Heart right ventricle (tissue), 16 donors: ENCODE measurements around the gene MARCKSL1. TPM values are rescaled to one million over a fixed set of nuclear protein-coding genes. Genes with fewer than 3 reads are reported as not detected.

Experiments used
- ATAC-seq, 8 donors: fragments of 200-7000 bp; cut with Tn5 transposase; one replicate each; pipeline ENCODE4 v1.9.1; 2020; ENCODE audit warnings: mild to moderate bottlenecking in 8 of 8, moderate library complexity in 8 of 8, moderate number of reproducible peaks in 1 of 8
- DNase-seq, 2 donors: peaks; one replicate each; pipeline ENCODE4 v3.0.0-alpha.2; 2020
- H3K27ac ChIP-seq, 10 donors: fragments of 200-600 bp; sonication (generic) in 2 of 10; one replicate each; pipeline versions ENCODE4 v1.5.0 to v1.8.0; 2020 to 2022; ENCODE audit warnings: mild to moderate bottlenecking in 3 of 10
- H3K27me3 ChIP-seq, 7 donors: fragments of 200-600 bp; one replicate each; pipeline ENCODE4 v1.8.0; 2021 to 2022; ENCODE audit warnings: mild to moderate bottlenecking in 2 of 7
- H3K36me3 ChIP-seq, 9 donors: fragments of 200-600 bp; sonication (generic) in 1 of 9; one replicate each; pipeline versions ENCODE4 v1.5.0 to v1.8.0; 2020 to 2022; ENCODE audit warnings: mild to moderate bottlenecking in 2 of 9
- H3K4me1 ChIP-seq, 9 donors: fragments of 200-600 bp; sonication (generic) in 1 of 9; one replicate each; pipeline versions ENCODE4 v1.5.0 to v1.8.0; 2020 to 2022; ENCODE audit warnings: mild to moderate bottlenecking in 4 of 9
- H3K4me3 ChIP-seq, 10 donors: fragments of 200-600 bp; sonication (generic) in 2 of 10; one replicate each; pipeline versions ENCODE4 v1.5.0 to v1.8.0; 2020 to 2022; ENCODE audit warnings: mild to moderate bottlenecking in 7 of 10, moderate library complexity in 2 of 10
- H3K9me3 ChIP-seq, 11 donors: fragments of 200-600 bp in 10 of 11; sonication (generic) in 2 of 11; one replicate each; pipeline versions ENCODE4 v1.5.0 to v1.8.0; 2013 to 2022; ENCODE audit warnings: mild to moderate bottlenecking in 2 of 11, control low read depth in 1 of 11, moderate library complexity in 1 of 11
- CTCF ChIP-seq, 9 donors: fragments of 200-600 bp; sonication (generic) in 2 of 9; IDR thresholded peaks; one replicate each; pipeline versions ENCODE4 v1.5.0 to v1.8.0; 2021 to 2022; ENCODE audit warnings: antibody characterized with exemption in 9 of 9, mild to moderate bottlenecking in 5 of 9, moderate library complexity in 1 of 9
- WGBS, 2 donors: extraction: QIAGEN DNeasy Blood & Tissue Kit; methylation state at CpG; one replicate each; pipeline ENCODE4 v1.1.7; 2013; ENCODE audit warnings: inconsistent platforms in 1 of 2; 5-methylcytosine and 5-hydroxymethylcytosine counted together
- intact Hi-C, 10 donors: fragments of 100-400 bp; cut with DNase I; formaldehyde crosslinking; loops; one replicate each; pipeline versions ENCODE4 v1.11.1 to v1.14.2; 2022
- polyA plus RNA-seq, 2 donors: library from polyadenylated mRNA; stranded (reverse); fragments of 200-250 nt; gene quantifications; one replicate each; pipeline ENCODE4 v1.2.3, GENCODE V29; 2013
- total RNA-seq, 10 donors: library from RNA; stranded (reverse); fragmentation: NEBNext Ultra II Directional in 3 of 10; extraction: Animal tissue kit (Norgen Biotek cat#: 25700) in 3 of 10; gene quantifications; one replicate each; pipeline versions ENCODE4 v1.2.1 to v1.2.4, GENCODE V29; 2021 to 2023
- donor health status: Arrhythmogenic right ventricular cardiomyopathy.
- donor health status: ischemic (EF 13 %, LVEDD 7.1; RV severe dilation, severe dysfunction).
- donor health status: healthy with polysubstance abuse.
- donor health status: DM: no; HTN: yes; CAD: no.
- donor health status: DM: no; HTN: no; CAD: no.
- donor health status: ischemic (EF 25% LVEDD 6.9; RV normal size, moderate dysfunction).
- donor health status: ischemic (EF 25% LVEDD 5.7; RV mildly dilated, moderate dysfunction).
- donor health status: healthy.
- donor health status: DM: yes; HTN: yes; CAD: no.
- donor health status: Ischemic cardiomyopathy.
- donor health status: ischemic (EF 35%, LVEDD 5.7; RV mildly dilated, moderate dysfunction).
- donor health status: nonischemic (EF 11% LVEDD 7.7; RV severe dilation, severe dysfunction).
- donor health status: DM: yes; HTN: yes; CAD: no.
- donor health status: PGD.
- donor health status: ischemic (EF 29% LVEDD 5.4; RV normal size, mild dysfunction).
- donor health status: nonischemic (EF 23%, LVEDD 6.1; RV moderate dilation, normal function).

MARCKSL1 gene
- total and polyA plus RNA-seq, 12 donors: 6.3 to 61.1 (median 16.2) TPM

- intact Hi-C loops: loop anchor here in 1 of 10 donors (5.0 kb wide), 1 partner anchor 41 kb away; the partner anchor contains the start of gene BSDC1
- ATAC-seq (peak; percentile 57 to 84 (median 76)), DNase-seq (peak in 1 of 2 donors; percentile 81)
- Histone ChIP-seq H3K4me1 (peaks cover 11 to 70% (median 54%) of the 10 kb centered on the region in 9 donors), H3K27me3 (peaks cover 0 to 10% (median 0%) of the 10 kb centered on the region in 7 donors), H3K27ac (peak overlapping the region; percentile 85 to 98 (median 95)), H3K9me3 (no peaks in the 10 kb centered on the region), H3K36me3 (peaks cover 0 to 2% (median 0%) of the 10 kb centered on the region in 9 donors), H3K4me3 (peak overlapping the region in 9 of 10 donors; percentile 57 to 84 (median 75))
- peak; percentile 45 to 83 (median 65) for TF ChIP-seq CTCF (IDR thresholded peaks at IDR 0.05)
- WGBS, 2 donors: 20 to 24% methylated on average over 25 to 28 of the region's 28 CpGs
Observed at GRCh38 chr1:32350785-32351398, 14.9 kb upstream of the MARCKSL1 start.

GRCh38 chr1:32349211-32349708 lies 13.2 kb upstream of the MARCKSL1 start:
- ATAC-seq (peak in 5 of 8 donors; percentile 1 to 20 (median 5)), DNase-seq (peak; percentile 66 to 72)
- TF ChIP-seq CTCF (IDR thresholded peaks at IDR 0.05): no peak
- Histone ChIP-seq H3K27me3 (peaks cover 0 to 11% (median 0%) of the 10 kb centered on the region in 7 donors), H3K36me3 (no peaks in the 10 kb centered on the region), H3K9me3 (no peaks in the 10 kb centered on the region), H3K27ac (peak overlapping the region in 8 of 10 donors; percentile 47 to 98 (median 62)), H3K4me3 (no peak overlapping the region), H3K4me1 (peaks cover 11 to 68% (median 54%) of the 10 kb centered on the region in 9 donors)
- WGBS, 2 donors: 45 to 54% methylated on average over 8 of the region's 8 CpGs
- intact Hi-C loops: no loop called here

- TF ChIP-seq CTCF (IDR thresholded peaks at IDR 0.05): no peak
- intact Hi-C loops: no loop called here
- 84 to 87% methylated on average over 9 of the region's 9 CpGs for whole genome bisulfite sequencing, 2 donors
- ATAC-seq: no peak
- Histone ChIP-seq H3K36me3 (no peaks in the 10 kb centered on the region), H3K27me3 (peaks cover 0 to 11% (median 0%) of the 10 kb centered on the region in 7 donors), H3K9me3 (no peaks in the 10 kb centered on the region), H3K27ac (no peak overlapping the region), H3K4me1 (peaks cover 0 to 48% (median 34%) of the 10 kb centered on the region in 9 donors), H3K4me3 (no peak overlapping the region)
- no peak for DNase-seq
Observed at GRCh38 chr1:32346532-32347157, 10.6 kb upstream of the MARCKSL1 start.

GRCh38 chr1:32345289-32345827 lies 9.3 kb upstream of the MARCKSL1 start:
- peaks cover 0 to 42% (median 28%) of the 10 kb centered on the region in 9 donors for H3K4me1 ChIP-seq
- no peaks in the 10 kb centered on the region for H3K36me3 ChIP-seq
- H3K27me3 ChIP-seq: peaks cover 0 to 11% (median 0%) of the 10 kb centered on the region in 7 donors
- peak overlapping the region in 1 of 10 donors; percentile 22 for H3K27ac ChIP-seq
- H3K4me3 ChIP-seq: no peak overlapping the region
- intact Hi-C loops: no loop called here
- no peak for DNase-seq
- 32 to 33% methylated on average over 8 of the region's 8 CpGs for WGBS, 2 donors
- ATAC-seq: peak in 2 of 8 donors; percentile 20 to 23
- TF ChIP-seq CTCF (IDR thresholded peaks at IDR 0.05): no peak
- no peaks in the 10 kb centered on the region for H3K9me3 ChIP-seq
